T-helper 1 cell treated with Interleukin-12 subunit alpha and Interleukin-12 subunit beta and Interleukin-4 antibody, amounts not matched to agents 30 μg/mL and 1 μg/mL, for 36 hours (primary cell): ENCODE data around the gene ANKRD6.

Experiments used
- H3K27ac Mint-ChIP-seq: one replicate; pipeline ENCODE4 v1.8.0; 2021; ENCODE audit warnings: mild to moderate bottlenecking, mixed read lengths
- H3K27me3 Mint-ChIP-seq: one replicate; pipeline ENCODE4 v1.8.0; 2021; ENCODE audit warnings: low read depth, mixed read lengths
- H3K36me3 Mint-ChIP-seq: one replicate; pipeline ENCODE4 v1.8.0; 2021; ENCODE audit warnings: low read depth, mixed read lengths
- H3K4me1 Mint-ChIP-seq: one replicate; pipeline ENCODE4 v1.8.0; 2021; ENCODE audit warnings: low read depth, mixed read lengths
- H3K4me3 Mint-ChIP-seq: one replicate; pipeline ENCODE4 v1.8.0; 2021; ENCODE audit warnings: mild to moderate bottlenecking, moderate library complexity, mixed read lengths
- H3K9me3 Mint-ChIP-seq: one replicate; pipeline ENCODE4 v1.8.0; 2021; ENCODE audit warnings: mixed read lengths

The ANKRD6 gene

GRCh38 chr6:89564752-89565427 is 131.9 kb downstream of the ANKRD6 start:
- H3K4me1 Mint-ChIP-seq: no peaks in the 10 kb centered on the region
- H3K36me3 Mint-ChIP-seq: no peaks in the 10 kb centered on the region
- H3K4me3 Mint-ChIP-seq: no peak overlapping the region
- H3K27me3 Mint-ChIP-seq: peaks cover 13% of the 10 kb centered on the region
- no peak overlapping the region for H3K27ac Mint-ChIP-seq
- H3K9me3 Mint-ChIP-seq: no peaks in the 10 kb centered on the region

GRCh38 chr6:89566008-89566800 is 133.3 kb downstream of the ANKRD6 start:
- Mint-ChIP-seq H3K4me3 (no peak overlapping the region), H3K9me3 (no peaks in the 10 kb centered on the region), H3K4me1 (no peaks in the 10 kb centered on the region), H3K36me3 (no peaks in the 10 kb centered on the region), H3K27me3 (peaks cover 13% of the 10 kb centered on the region), H3K27ac (no peak overlapping the region)

- peaks cover 13% of the 10 kb centered on the region for H3K27me3 Mint-ChIP-seq
- H3K36me3 Mint-ChIP-seq: no peaks in the 10 kb centered on the region
- no peaks in the 10 kb centered on the region for H3K4me1 Mint-ChIP-seq
- H3K4me3 Mint-ChIP-seq: no peak overlapping the region
- no peaks in the 10 kb centered on the region for H3K9me3 Mint-ChIP-seq
- H3K27ac Mint-ChIP-seq: no peak overlapping the region
Observed at GRCh38 chr6:89566930-89567629, 134.1 kb downstream of the ANKRD6 start.

GRCh38 chr6:89567630-89568390 is 134.9 kb downstream of the ANKRD6 start:
- H3K36me3 Mint-ChIP-seq: no peaks in the 10 kb centered on the region
- H3K27ac Mint-ChIP-seq: no peak overlapping the region
- H3K9me3 Mint-ChIP-seq: no peaks in the 10 kb centered on the region
- H3K4me3 Mint-ChIP-seq: no peak overlapping the region
- peaks cover 8% of the 10 kb centered on the region for H3K27me3 Mint-ChIP-seq
- H3K4me1 Mint-ChIP-seq: no peaks in the 10 kb centered on the region

- Mint-ChIP-seq H3K4me1 (peaks cover 3% of the 10 kb centered on the region), H3K27ac (no peak overlapping the region), H3K4me3 (no peak overlapping the region), H3K36me3 (no peaks in the 10 kb centered on the region), H3K9me3 (no peaks in the 10 kb centered on the region), H3K27me3 (peaks cover 4% of the 10 kb centered on the region)
Observed at GRCh38 chr6:89574910-89575561, 142.1 kb downstream of the ANKRD6 start.

- Mint-ChIP-seq H3K9me3 (no peaks in the 10 kb centered on the region), H3K36me3 (no peaks in the 10 kb centered on the region), H3K27me3 (peaks cover 5% of the 10 kb centered on the region), H3K4me1 (peaks cover 3% of the 10 kb centered on the region), H3K4me3 (no peak overlapping the region), H3K27ac (no peak overlapping the region)
Observed at GRCh38 chr6:89575562-89575960, 142.6 kb downstream of the ANKRD6 start.

GRCh38 chr6:89580997-89581666 is 148.2 kb downstream of the ANKRD6 start:
- no peaks in the 10 kb centered on the region for H3K9me3 Mint-ChIP-seq
- H3K36me3 Mint-ChIP-seq: no peaks in the 10 kb centered on the region
- no peak overlapping the region for H3K27ac Mint-ChIP-seq
- H3K27me3 Mint-ChIP-seq: peaks cover 12% of the 10 kb centered on the region
- no peaks in the 10 kb centered on the region for H3K4me1 Mint-ChIP-seq
- H3K4me3 Mint-ChIP-seq: no peak overlapping the region

GRCh38 chr6:89581689-89582088 is 148.7 kb downstream of the ANKRD6 start:
- Mint-ChIP-seq H3K9me3 (no peaks in the 10 kb centered on the region), H3K4me3 (no peak overlapping the region), H3K4me1 (no peaks in the 10 kb centered on the region), H3K27me3 (peaks cover 12% of the 10 kb centered on the region), H3K36me3 (no peaks in the 10 kb centered on the region), H3K27ac (no peak overlapping the region)

- H3K4me1 Mint-ChIP-seq: no peaks in the 10 kb centered on the region
- no peaks in the 10 kb centered on the region for H3K36me3 Mint-ChIP-seq
- no peak overlapping the region for H3K4me3 Mint-ChIP-seq
Observed at GRCh38 chr6:89582669-89583325, 149.8 kb downstream of the ANKRD6 start.

GRCh38 chr6:89583559-89583958 is 150.6 kb downstream of the ANKRD6 start:
- Mint-ChIP-seq H3K4me3 (no peak overlapping the region), H3K9me3 (no peaks in the 10 kb centered on the region), H3K27ac (no peak overlapping the region)

More at GRCh38 chr6:89582669-89583325, 149.8 kb downstream of the ANKRD6 start:
- Mint-ChIP-seq H3K27ac (no peak overlapping the region), H3K27me3 (peaks cover 12% of the 10 kb centered on the region), H3K9me3 (no peaks in the 10 kb centered on the region)

GRCh38 chr6:89584539-89584938 is 151.6 kb downstream of the ANKRD6 start:
- Mint-ChIP-seq H3K4me3 (no peak overlapping the region), H3K4me1 (no peaks in the 10 kb centered on the region), H3K36me3 (no peaks in the 10 kb centered on the region), H3K27me3 (peaks cover 19% of the 10 kb centered on the region), H3K9me3 (no peaks in the 10 kb centered on the region), H3K27ac (no peak overlapping the region)

More at GRCh38 chr6:89583559-89583958, 150.6 kb downstream of the ANKRD6 start:
- Mint-ChIP-seq H3K27me3 (peaks cover 19% of the 10 kb centered on the region), H3K4me1 (no peaks in the 10 kb centered on the region), H3K36me3 (no peaks in the 10 kb centered on the region)

- no peak overlapping the region for H3K4me3 Mint-ChIP-seq
- peaks cover 15% of the 10 kb centered on the region for H3K27me3 Mint-ChIP-seq
- no peaks in the 10 kb centered on the region for H3K4me1 Mint-ChIP-seq
- H3K27ac Mint-ChIP-seq: no peak overlapping the region
- no peaks in the 10 kb centered on the region for H3K9me3 Mint-ChIP-seq
- H3K36me3 Mint-ChIP-seq: no peaks in the 10 kb centered on the region
Observed at GRCh38 chr6:89585154-89585553, 152.2 kb downstream of the ANKRD6 start.
